Activated CD4-positive, CD25-positive, alpha-beta regulatory T cell (primary cell): ENCODE results near the gene DNM2.

Experiments used
- DNase-seq, 4 experiments: peaks; one replicate each; lab custom pipeline; 2025; lab: John Stamatoyannopoulos, UW

DNM2 gene

GRCh38 chr19:10691178-10691881 lies 26.5 kb upstream of the DNM2 start:
- no peak for DNase-seq

GRCh38 chr19:10691883-10692282 lies 26.0 kb upstream of the DNM2 start:
- no peak for DNase-seq

- DNase-seq, result no peak
Observed at GRCh38 chr19:10692673-10693264, 25.1 kb upstream of the DNM2 start.

- DNase-seq, result no peak
Observed at GRCh38 chr19:10694706-10695307, 23.1 kb upstream of the DNM2 start.

- DNase-seq, result peak; percentile 67 to 76 (median 70)
Observed at GRCh38 chr19:10695401-10696398, 22.2 kb upstream of the DNM2 start.

- peak; percentile 28 to 50 (median 44) for DNase-seq
Observed at GRCh38 chr19:10699650-10700335, 18.1 kb upstream of the DNM2 start.

GRCh38 chr19:10701955-10702525 lies 15.8 kb upstream of the DNM2 start:
- no peak for DNase-seq

GRCh38 chr19:10706990-10707389 lies 10.9 kb upstream of the DNM2 start:
- no peak for DNase-seq

- DNase-seq, result no peak
Observed at GRCh38 chr19:10707440-10707839, 10.4 kb upstream of the DNM2 start.

GRCh38 chr19:10708291-10708690 lies 9.6 kb upstream of the DNM2 start:
- no peak for DNase-seq

GRCh38 chr19:10712045-10712444 lies 5.8 kb upstream of the DNM2 start:
- no peak for DNase-seq

GRCh38 chr19:10712754-10713153 lies 5.1 kb upstream of the DNM2 start:
- DNase-seq, result no peak

- no peak for DNase-seq
Observed at GRCh38 chr19:10713317-10713716, 4.6 kb upstream of the DNM2 start.

GRCh38 chr19:10717054-10717355 lies 874 bp upstream of the DNM2 start:
- DNase-seq, result no peak

- peak; percentile 11 to 46 (median 24) for DNase-seq
Observed at GRCh38 chr19:10718205-10719196, 622 bp downstream of the DNM2 start.

- no peak for DNase-seq
Observed at GRCh38 chr19:10719466-10719961, 1.6 kb downstream of the DNM2 start.

- no peak for DNase-seq
Observed at GRCh38 chr19:10720607-10721125, 2.8 kb downstream of the DNM2 start.

GRCh38 chr19:10723591-10723990 lies 5.7 kb downstream of the DNM2 start:
- DNase-seq, result no peak

GRCh38 chr19:10724573-10725071 lies 6.7 kb downstream of the DNM2 start:
- no peak for DNase-seq

GRCh38 chr19:10725415-10725814 lies 7.5 kb downstream of the DNM2 start:
- no peak for DNase-seq
